Kidney epithelial cell (primary cell): ENCODE results near the gene C12orf54. TPM values are rescaled to one million over a fixed set of nuclear protein-coding genes. Genes with fewer than 3 reads are reported as not detected.
"Not testable (repeated sequence)": the region's sequence is repeated elsewhere in the genome, so short reads cannot be mapped to it uniquely, and the experiment has no call there.

ENCODE experiments used
- DNase-seq: peaks from one replicate; pipeline ENCODE4 v3.0.0-alpha.2; 2010; ENCODE audit warnings: low read depth
- H3K27me3 ChIP-seq: 2 replicates; pipeline ENCODE4 v1.6.0; 2011; ENCODE audit warnings: low read length; ENCODE audit not compliant: control insufficient read depth, insufficient read depth
- H3K36me3 ChIP-seq: 2 replicates; pipeline ENCODE4 v1.5.1; 2011; ENCODE audit warnings: low read length; ENCODE audit not compliant: control insufficient read depth, insufficient read depth
- H3K4me3 ChIP-seq: 2 replicates; pipeline ENCODE4 v1.5.1; 2011; ENCODE audit warnings: low read depth, mild to moderate bottlenecking, control low read depth, low read length
- CTCF ChIP-seq: IDR thresholded peaks from 2 replicates; pipeline ENCODE4 v1.5.1; 2011; ENCODE audit warnings: mild to moderate bottlenecking, moderate library complexity, low read length, control low read depth, inconsistent platforms; ENCODE audit not compliant: insufficient read depth, poor library complexity, severe bottlenecking
- total RNA-seq: library from RNA; depleted of rRNA; stranded (reverse); fragments of >200 nt; gene quantifications from 2 replicates; pipeline ENCODE4 v1.2.3, GENCODE V29; 2015

The C12orf54 gene
- total RNA-seq, 1 donor from 2014 or later, result not detected

- Histone ChIP-seq H3K36me3 (no peaks in the 10 kb centered on the region), H3K4me3 (no peak overlapping the region), H3K27me3 (no peaks in the 10 kb centered on the region)
- TF ChIP-seq CTCF, result no peak
- DNase-seq, result no peak
Measured at GRCh38 chr12:48447755-48448154, 34.5 kb upstream of the C12orf54 start.

GRCh38 chr12:48451372-48451771 is 30.9 kb upstream of the C12orf54 start:
- Histone ChIP-seq H3K4me3 (no peak overlapping the region), H3K27me3 (no peaks in the 10 kb centered on the region), H3K36me3 (no peaks in the 10 kb centered on the region)
- no peak for DNase-seq
- no peak for TF ChIP-seq CTCF

- H3K36me3 ChIP-seq, H3K27me3 ChIP-seq, DNase-seq, H3K4me3 ChIP-seq: not testable (repeated sequence)
Measured at GRCh38 chr12:48452961-48453360, 29.3 kb upstream of the C12orf54 start.

GRCh38 chr12:48454667-48455066 is 27.6 kb upstream of the C12orf54 start:
- no peaks in the 10 kb centered on the region for H3K36me3 ChIP-seq
- no peaks in the 10 kb centered on the region for H3K27me3 ChIP-seq
- H3K4me3 ChIP-seq, result no peak overlapping the region
- DNase-seq, result no peak
- TF ChIP-seq CTCF, result no peak

- DNase-seq, result no peak
- Histone ChIP-seq H3K36me3 (no peaks in the 10 kb centered on the region), H3K4me3 (no peak overlapping the region), H3K27me3 (no peaks in the 10 kb centered on the region)
- TF ChIP-seq CTCF, result no peak
Measured at GRCh38 chr12:48455116-48455515, 27.2 kb upstream of the C12orf54 start.

- no peaks in the 10 kb centered on the region for H3K36me3 ChIP-seq
- H3K4me3 ChIP-seq, result no peak overlapping the region
- TF ChIP-seq CTCF, result no peak
- H3K27me3 ChIP-seq, result no peaks in the 10 kb centered on the region
- DNase-seq, result no peak
Measured at GRCh38 chr12:48459259-48459658, 23.0 kb upstream of the C12orf54 start.

GRCh38 chr12:48469027-48469426 is 13.3 kb upstream of the C12orf54 start:
- not testable (repeated sequence) for H3K36me3 ChIP-seq, DNase-seq, H3K27me3 ChIP-seq, H3K4me3 ChIP-seq
